ENCODE data around the gene CXADR.
"Not testable (repeated sequence)": the region's sequence is repeated elsewhere in the genome, so short reads cannot be mapped to it uniquely, and the experiment has no call there.

The CXADR gene

GRCh38 chr21:17491716-17492414 lies 21.0 kb upstream of the CXADR start:
- TF ChIP-seq JUND (IDR thresholded peaks at IDR 0.05; ENCODE audit: low read depth): no peak
- in situ Hi-C loops (cut with HindIII; ENCODE audit: low pct_unique_long_range_greater_than_20kb, low sequenced_read_pairs): no loop called here
- DNase-seq (ENCODE audit: low read depth in 1 of 2, low spot score in 1 of 2): no peak

- no peak for TF ChIP-seq JUND (IDR thresholded peaks at IDR 0.05; ENCODE audit: low read depth)
- DNase-seq (ENCODE audit: low read depth in 1 of 2, low spot score in 1 of 2): no peak
- in situ Hi-C loops (cut with HindIII; ENCODE audit: low pct_unique_long_range_greater_than_20kb, low sequenced_read_pairs): no loop called here
Measured at GRCh38 chr21:17492415-17493168, 20.3 kb upstream of the CXADR start.

GRCh38 chr21:17494051-17494450 lies 18.8 kb upstream of the CXADR start:
- no peak for TF ChIP-seq JUND (IDR thresholded peaks at IDR 0.05; ENCODE audit: low read depth)
- DNase-seq (ENCODE audit: low read depth in 1 of 2, low spot score in 1 of 2): no peak
- in situ Hi-C loops (cut with HindIII; ENCODE audit: low pct_unique_long_range_greater_than_20kb, low sequenced_read_pairs): no loop called here

GRCh38 chr21:17495680-17496079 lies 17.2 kb upstream of the CXADR start:
- in situ Hi-C loops (cut with HindIII; ENCODE audit: low pct_unique_long_range_greater_than_20kb, low sequenced_read_pairs): no loop called here
- DNase-seq (ENCODE audit: low read depth in 1 of 2, low spot score in 1 of 2): no peak
- no peak for TF ChIP-seq JUND (IDR thresholded peaks at IDR 0.05; ENCODE audit: low read depth)

DNA sequence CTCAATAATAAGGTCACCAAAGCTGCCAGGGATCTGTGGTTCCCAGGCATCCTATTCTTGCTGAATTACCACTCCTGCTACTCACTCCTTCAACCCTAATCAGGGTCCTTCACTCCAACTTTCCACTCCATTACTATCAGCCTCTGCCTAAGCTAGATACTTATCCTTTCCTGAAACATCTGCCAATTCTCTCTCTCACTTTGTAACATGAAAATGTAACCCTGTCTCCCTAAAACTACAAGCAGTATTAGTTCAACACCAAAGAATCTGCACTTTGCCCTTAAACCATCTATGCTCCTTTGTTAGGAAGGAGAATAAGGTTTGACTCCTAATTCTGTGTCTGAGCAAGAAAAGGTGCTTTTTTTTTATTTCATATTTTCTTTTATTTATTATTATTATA lies 15.5 kb upstream of the CXADR start:
- TF ChIP-seq JUND (IDR thresholded peaks at IDR 0.05; ENCODE audit: low read depth): no peak
- in situ Hi-C loops (cut with HindIII; ENCODE audit: low pct_unique_long_range_greater_than_20kb, low sequenced_read_pairs): no loop called here
- no peak for DNase-seq (ENCODE audit: low read depth in 1 of 2, low spot score in 1 of 2)

GRCh38 chr21:17498586-17498985 lies 14.3 kb upstream of the CXADR start:
- in situ Hi-C loops (cut with HindIII; ENCODE audit: low pct_unique_long_range_greater_than_20kb, low sequenced_read_pairs): no loop called here
- no peak for TF ChIP-seq JUND (IDR thresholded peaks at IDR 0.05; ENCODE audit: low read depth)
- peak in 1 of 2 experiments; percentile 76 for DNase-seq (ENCODE audit: low read depth in 1 of 2, low spot score in 1 of 2)

DNA sequence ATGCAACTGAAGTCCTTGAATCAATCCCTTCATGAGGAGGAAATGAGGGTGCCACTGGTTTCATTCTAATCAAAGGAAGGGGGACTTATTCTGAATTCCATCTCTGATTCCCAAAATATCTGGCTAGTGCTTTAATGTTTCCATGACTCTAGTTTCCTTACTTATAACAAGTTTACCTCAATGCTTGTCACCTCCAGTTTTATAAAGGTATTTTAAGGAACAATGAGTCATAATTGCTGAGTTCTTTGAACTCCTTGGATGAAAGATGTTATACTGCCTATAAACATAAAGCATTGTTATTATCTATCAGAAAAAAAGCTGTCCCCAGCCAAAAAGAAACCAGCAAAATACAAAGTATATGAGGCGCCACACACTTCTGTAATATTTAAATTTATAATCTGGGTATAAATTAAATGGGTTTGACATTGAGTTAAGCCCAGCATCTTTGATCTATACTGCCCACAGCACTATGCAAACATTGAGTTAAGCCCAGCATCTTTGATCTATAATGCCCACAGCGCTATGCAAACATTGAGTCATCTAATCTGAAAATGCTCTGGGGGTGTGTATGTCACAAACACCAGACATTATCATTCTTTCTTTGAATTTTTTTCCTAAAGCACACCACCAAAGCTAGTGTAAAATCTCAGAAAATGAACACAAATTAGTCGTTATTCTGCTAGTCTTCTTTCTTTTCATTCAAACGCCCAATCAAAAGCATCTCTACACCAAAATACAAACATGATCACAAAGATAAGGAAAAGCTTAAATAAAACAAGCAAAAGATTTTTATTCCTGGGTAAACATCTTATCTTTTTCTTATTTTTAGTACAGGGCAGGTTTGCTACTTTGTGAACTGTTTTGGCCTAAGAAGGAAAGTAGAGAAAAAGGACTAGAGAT lies 11.5 kb upstream of the CXADR start:
- in situ Hi-C loops (cut with HindIII; ENCODE audit: low pct_unique_long_range_greater_than_20kb, low sequenced_read_pairs): no loop called here
- TF ChIP-seq JUND (IDR thresholded peaks at IDR 0.05; ENCODE audit: low read depth): peak; percentile 74
- peak in 1 of 2 experiments; percentile 46 for DNase-seq (ENCODE audit: low read depth in 1 of 2, low spot score in 1 of 2)

GRCh38 chr21:17502985-17503384 lies 9.9 kb upstream of the CXADR start:
- in situ Hi-C loops (cut with HindIII; ENCODE audit: low pct_unique_long_range_greater_than_20kb, low sequenced_read_pairs); DNase-seq (ENCODE audit: low read depth in 1 of 2, low spot score in 1 of 2): not testable (repeated sequence)

- in situ Hi-C loops (cut with HindIII; ENCODE audit: low pct_unique_long_range_greater_than_20kb, low sequenced_read_pairs): no loop called here
- TF ChIP-seq JUND (IDR thresholded peaks at IDR 0.05; ENCODE audit: low read depth): no peak
- DNase-seq (ENCODE audit: low read depth in 1 of 2, low spot score in 1 of 2): no peak
Measured at GRCh38 chr21:17506951-17507350, 5.9 kb upstream of the CXADR start.

- in situ Hi-C loops (cut with HindIII; ENCODE audit: low pct_unique_long_range_greater_than_20kb, low sequenced_read_pairs): no loop called here
- no peak for TF ChIP-seq JUND (IDR thresholded peaks at IDR 0.05; ENCODE audit: low read depth)
- no peak for DNase-seq (ENCODE audit: low read depth in 1 of 2, low spot score in 1 of 2)
Measured at GRCh38 chr21:17507591-17507990, 5.3 kb upstream of the CXADR start.

DNA sequence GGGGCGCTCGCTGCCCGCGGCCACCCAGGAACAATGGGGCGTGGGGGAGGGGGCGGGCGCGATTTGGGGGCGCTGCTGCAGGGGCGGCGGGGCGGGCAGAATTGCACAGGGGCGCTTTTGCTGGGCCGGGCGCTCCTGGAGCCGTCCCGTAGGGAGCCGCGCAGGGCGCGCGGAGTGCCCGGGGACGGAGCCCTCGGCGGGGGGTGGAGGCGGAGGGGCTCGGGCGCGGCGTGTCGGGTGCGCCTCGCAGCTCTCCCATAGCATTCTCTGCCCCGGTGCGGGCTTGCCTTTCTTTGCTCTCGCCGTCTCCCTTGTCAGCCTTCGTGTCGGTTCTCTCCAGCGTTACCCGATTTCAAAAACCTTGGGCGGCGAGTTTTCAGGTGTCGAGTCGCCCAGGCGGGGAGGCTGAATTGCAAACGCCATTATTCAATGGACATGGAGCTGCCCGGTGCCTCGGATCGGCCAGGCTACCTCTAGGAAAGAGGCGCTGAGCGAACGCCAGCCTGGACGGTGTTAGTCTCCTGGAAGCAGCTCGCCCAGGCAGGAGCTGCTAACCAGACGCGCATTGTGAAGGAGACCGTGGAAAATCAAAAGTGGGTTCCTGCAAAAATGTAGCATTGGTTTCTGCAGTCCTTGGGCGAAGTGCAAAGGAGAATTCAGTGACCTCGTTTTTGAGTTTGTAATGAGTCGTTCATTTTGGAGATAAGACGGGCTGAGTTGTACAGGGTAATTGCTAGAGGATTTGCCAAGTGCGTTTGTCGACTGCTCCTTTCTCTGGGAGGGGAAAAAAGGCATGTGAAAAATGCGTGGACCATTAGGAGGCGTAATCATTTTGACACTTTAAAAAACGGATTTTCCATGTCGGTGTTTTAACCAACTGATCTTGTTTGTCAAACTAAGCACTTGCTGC lies 626 bp downstream of the CXADR start:
- in situ Hi-C loops (cut with HindIII; ENCODE audit: low pct_unique_long_range_greater_than_20kb, low sequenced_read_pairs): no loop called here
- peak in 1 of 2 experiments; percentile 55 for DNase-seq (ENCODE audit: low read depth in 1 of 2, low spot score in 1 of 2)
- no peak for TF ChIP-seq JUND (IDR thresholded peaks at IDR 0.05; ENCODE audit: low read depth)
